Natural killer cell (primary cell): ENCODE results near the gene ATOSA. TPM values are rescaled to one million over a fixed set of nuclear protein-coding genes. Genes with fewer than 3 reads are reported as not detected.

Experiments
- ATAC-seq, 3 donors: fragments of 150-1000 bp in 2 of 3; fragments of 200-7000 bp in 1 of 3; cut with Tn5 transposase; 1 replicate in 1 of 3; 2 replicates in 2 of 3; pipeline ENCODE4 v1.10.0; 2021; ENCODE audit warnings: mild to moderate bottlenecking in 2 of 3, moderate library complexity in 2 of 3
- DNase-seq, 2 donors: peaks; one replicate each; pipeline versions ENCODE4 v3.0.0 to v3.0.0-alpha.2; 2013 to 2021; ENCODE audit warnings: mixed read lengths in 1 of 2
- H3K27ac ChIP-seq: one replicate; pipeline ENCODE4 v1.5.1; 2013; ENCODE audit warnings: mild to moderate bottlenecking, low read length
- H3K27me3 ChIP-seq: one replicate; pipeline ENCODE4 v1.6.1; 2013; ENCODE audit warnings: low read length; ENCODE audit not compliant: control insufficient read depth, insufficient read depth
- H3K36me3 ChIP-seq: one replicate; pipeline ENCODE4 v1.6.1; 2013; ENCODE audit warnings: low read length; ENCODE audit not compliant: control insufficient read depth, insufficient read depth
- H3K4me1 ChIP-seq: one replicate; pipeline ENCODE4 v1.6.1; 2013; ENCODE audit warnings: low read length; ENCODE audit not compliant: control insufficient read depth, insufficient read depth
- H3K4me3 ChIP-seq: one replicate; pipeline ENCODE4 v1.5.1; 2013; ENCODE audit warnings: low read length
- H3K9me3 ChIP-seq: one replicate; pipeline ENCODE4 v1.6.1; 2013; ENCODE audit warnings: low read length; ENCODE audit not compliant: control insufficient read depth, insufficient read depth
- H3K27ac Mint-ChIP-seq, 2 donors: one replicate each; pipeline ENCODE4 v1.8.0; 2022; ENCODE audit warnings: mild to moderate bottlenecking in 2 of 2, mixed read lengths in 2 of 2, moderate library complexity in 1 of 2
- H3K27me3 Mint-ChIP-seq, 2 donors: one replicate each; pipeline ENCODE4 v1.8.0; 2022; ENCODE audit warnings: low read depth in 2 of 2, mixed read lengths in 2 of 2
- H3K36me3 Mint-ChIP-seq: one replicate; pipeline ENCODE4 v1.8.0; 2022; ENCODE audit warnings: mixed read lengths
- H3K4me1 Mint-ChIP-seq, 2 donors: one replicate each; pipeline ENCODE4 v1.8.0; 2022; ENCODE audit warnings: mixed read lengths in 2 of 2
- H3K4me3 Mint-ChIP-seq: one replicate; pipeline ENCODE4 v1.8.0; 2022; ENCODE audit warnings: mild to moderate bottlenecking, moderate library complexity, mixed read lengths
- H3K9me3 Mint-ChIP-seq, 2 donors: one replicate each; pipeline ENCODE4 v1.8.0; 2022; ENCODE audit warnings: mixed read lengths in 2 of 2
- whole genome bisulfite sequencing: methylation state at CpG from one replicate; pipeline ENCODE4 v1.1.7; 2013; ENCODE audit warnings: missing lambda C conversion rate; ENCODE audit not compliant: insufficient coverage; 5-methylcytosine and 5-hydroxymethylcytosine counted together
- intact Hi-C: fragments of 100-400 bp; cut with micrococcal nuclease; formaldehyde crosslinking; loops from one replicate; pipeline ENCODE4 v1.14.2; 2022
- total RNA-seq, 4 donors: library from RNA; stranded (reverse); fragments of 120-200 nt in 1 of 4; gene quantifications; one replicate each; pipeline versions ENCODE4 v1.2.3 to v1.2.4, GENCODE V29; 2013 to 2022
- TF ChIP-seq, protein P1 (sequence below): fragments of 200-600 bp; IDR thresholded peaks from one replicate; pipeline ENCODE4 v1.8.0; 2022; ENCODE audit warnings: antibody characterized with exemption

Gene ATOSA, protein sequence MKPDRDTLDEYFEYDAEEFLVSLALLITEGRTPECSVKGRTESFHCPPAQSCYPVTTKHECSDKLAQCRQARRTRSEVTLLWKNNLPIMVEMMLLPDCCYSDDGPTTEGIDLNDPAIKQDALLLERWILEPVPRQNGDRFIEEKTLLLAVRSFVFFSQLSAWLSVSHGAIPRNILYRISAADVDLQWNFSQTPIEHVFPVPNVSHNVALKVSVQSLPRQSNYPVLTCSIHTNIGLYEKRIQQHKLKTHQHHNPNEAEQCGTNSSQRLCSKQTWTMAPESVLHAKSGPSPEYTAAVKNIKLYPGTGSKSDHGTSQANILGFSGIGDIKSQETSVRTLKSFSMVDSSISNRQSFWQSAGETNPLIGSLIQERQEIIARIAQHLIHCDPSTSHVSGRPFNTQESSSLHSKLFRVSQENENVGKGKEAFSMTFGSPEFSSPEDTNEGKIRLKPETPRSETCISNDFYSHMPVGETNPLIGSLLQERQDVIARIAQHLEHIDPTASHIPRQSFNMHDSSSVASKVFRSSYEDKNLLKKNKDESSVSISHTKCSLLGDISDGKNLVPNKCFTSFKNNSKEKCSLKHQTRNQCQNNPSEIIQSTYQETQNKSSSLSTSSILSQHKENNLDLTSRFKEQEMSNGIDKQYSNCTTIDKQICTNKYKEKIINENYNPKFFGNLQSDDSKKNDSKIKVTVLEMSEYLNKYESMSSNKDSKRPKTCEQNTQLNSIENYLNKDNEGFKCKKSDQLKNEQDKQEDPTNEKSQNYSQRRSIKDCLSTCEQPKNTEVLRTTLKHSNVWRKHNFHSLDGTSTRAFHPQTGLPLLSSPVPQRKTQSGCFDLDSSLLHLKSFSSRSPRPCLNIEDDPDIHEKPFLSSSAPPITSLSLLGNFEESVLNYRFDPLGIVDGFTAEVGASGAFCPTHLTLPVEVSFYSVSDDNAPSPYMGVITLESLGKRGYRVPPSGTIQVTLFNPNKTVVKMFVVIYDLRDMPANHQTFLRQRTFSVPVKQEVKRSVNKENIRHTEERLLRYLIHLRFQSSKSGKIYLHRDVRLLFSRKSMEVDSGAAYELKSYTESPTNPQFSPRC
- 100 to 1,000 TPM; 107 to 127 (median 114) TPM for total RNA-seq
- 140 TPM for total RNA-seq (2013)

DNA sequence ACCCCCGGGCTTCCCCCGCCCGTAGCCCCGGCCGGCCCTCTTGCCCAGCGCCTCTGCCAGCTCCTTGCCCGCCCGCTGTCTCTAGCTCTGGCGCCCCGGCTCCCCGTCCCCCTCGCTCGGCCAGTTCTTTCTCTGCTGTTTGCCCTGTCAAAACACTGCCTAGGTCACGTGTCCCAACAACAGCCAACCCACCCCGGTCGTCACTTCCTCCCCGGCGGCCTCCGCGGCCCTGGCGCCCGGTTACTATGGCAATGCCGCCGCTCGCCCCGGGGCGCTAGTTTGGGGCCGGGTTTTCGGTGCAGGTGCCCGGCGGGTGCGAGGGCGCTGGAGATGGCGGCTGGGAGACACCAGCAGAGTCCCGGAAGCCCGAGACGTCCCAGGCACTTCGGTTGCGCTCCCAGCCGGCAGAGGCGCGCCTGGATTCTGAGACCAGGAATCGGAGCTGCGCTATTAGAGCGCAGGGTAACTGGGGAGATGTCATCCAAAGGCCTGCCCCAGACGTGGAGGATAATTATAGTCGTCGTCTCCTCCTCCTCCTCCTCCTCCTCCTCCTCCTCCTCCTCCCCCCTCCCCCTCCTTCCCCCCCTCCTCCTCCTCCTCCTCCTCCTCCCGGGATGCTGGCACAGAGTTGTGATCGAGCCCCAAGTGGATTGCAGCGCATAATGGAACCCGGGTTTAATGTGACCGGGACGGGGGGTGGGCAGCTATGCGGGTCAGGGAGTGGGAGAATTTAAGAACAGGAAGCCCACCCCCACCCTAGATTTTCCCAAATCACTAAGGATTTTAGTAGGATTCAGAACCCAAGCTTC, at the start of gene ATOSA:
Gene ATOSA, minus strand, starts transcription at position 157 of the 809 bp plus-strand sequence. CDS start 1,367 bp downstream, outside the sequence.
- TF ChIP-seq, protein P1, sequence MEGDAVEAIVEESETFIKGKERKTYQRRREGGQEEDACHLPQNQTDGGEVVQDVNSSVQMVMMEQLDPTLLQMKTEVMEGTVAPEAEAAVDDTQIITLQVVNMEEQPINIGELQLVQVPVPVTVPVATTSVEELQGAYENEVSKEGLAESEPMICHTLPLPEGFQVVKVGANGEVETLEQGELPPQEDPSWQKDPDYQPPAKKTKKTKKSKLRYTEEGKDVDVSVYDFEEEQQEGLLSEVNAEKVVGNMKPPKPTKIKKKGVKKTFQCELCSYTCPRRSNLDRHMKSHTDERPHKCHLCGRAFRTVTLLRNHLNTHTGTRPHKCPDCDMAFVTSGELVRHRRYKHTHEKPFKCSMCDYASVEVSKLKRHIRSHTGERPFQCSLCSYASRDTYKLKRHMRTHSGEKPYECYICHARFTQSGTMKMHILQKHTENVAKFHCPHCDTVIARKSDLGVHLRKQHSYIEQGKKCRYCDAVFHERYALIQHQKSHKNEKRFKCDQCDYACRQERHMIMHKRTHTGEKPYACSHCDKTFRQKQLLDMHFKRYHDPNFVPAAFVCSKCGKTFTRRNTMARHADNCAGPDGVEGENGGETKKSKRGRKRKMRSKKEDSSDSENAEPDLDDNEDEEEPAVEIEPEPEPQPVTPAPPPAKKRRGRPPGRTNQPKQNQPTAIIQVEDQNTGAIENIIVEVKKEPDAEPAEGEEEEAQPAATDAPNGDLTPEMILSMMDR = no peak
- H3K4me1 Mint-ChIP-seq = peaks cover 44 to 56% of the 10 kb centered on the region in 2 donors
- H3K4me3 Mint-ChIP-seq = peak within 1 kb of the TSS; percentile 99
- Histone ChIP-seq H3K27ac (peak within 1 kb of the TSS; percentile 98), H3K4me1 (peaks cover 17% of the 10 kb centered on the region), H3K36me3 (peaks cover 20% of the 10 kb centered on the region), H3K9me3 (no peaks in the 10 kb centered on the region), H3K27me3 (no peaks in the 10 kb centered on the region), H3K4me3 (peak within 1 kb of the TSS; percentile 93)
- DNase-seq (peak; percentile 89 to 95), ATAC-seq (peak; percentile 69 to 90 (median 86))
- H3K27me3 Mint-ChIP-seq = no peaks in the 10 kb centered on the region
- peak within 1 kb of the TSS; percentile 97 for H3K27ac Mint-ChIP-seq
- WGBS = under 1% methylated on average over 45 of the region's 55 CpGs
- H3K36me3 Mint-ChIP-seq = no peaks in the 10 kb centered on the region
- intact Hi-C loops = loop anchor here (2.0 kb wide), 2 partner anchors 111 to 151 kb away; partner anchors contain the start of genes ARPP19 and MYO5A
- no peaks in the 10 kb centered on the region for H3K9me3 Mint-ChIP-seq

DNA sequence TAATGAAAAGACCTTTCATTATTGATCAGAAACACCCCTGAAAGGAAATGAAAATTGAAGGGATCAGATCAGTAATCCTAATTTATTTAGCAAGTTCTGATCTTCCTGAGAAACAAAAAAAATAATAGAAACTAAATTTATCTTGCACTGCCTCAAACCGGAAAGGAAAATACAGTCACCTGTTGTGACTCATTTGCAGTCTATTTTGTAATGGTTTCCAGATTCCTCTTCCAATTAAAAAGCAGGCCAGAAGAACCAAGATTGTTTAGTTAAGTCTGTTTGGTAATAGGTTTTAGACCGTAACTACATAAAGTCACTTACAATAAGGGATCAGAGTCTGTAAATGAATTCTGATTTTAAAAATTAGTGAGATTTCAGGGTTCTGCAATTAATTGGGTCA, 49.7 kb upstream of the ATOSA start:
- TF ChIP-seq, protein P1 = no peak
- no peak for ATAC-seq

DNA sequence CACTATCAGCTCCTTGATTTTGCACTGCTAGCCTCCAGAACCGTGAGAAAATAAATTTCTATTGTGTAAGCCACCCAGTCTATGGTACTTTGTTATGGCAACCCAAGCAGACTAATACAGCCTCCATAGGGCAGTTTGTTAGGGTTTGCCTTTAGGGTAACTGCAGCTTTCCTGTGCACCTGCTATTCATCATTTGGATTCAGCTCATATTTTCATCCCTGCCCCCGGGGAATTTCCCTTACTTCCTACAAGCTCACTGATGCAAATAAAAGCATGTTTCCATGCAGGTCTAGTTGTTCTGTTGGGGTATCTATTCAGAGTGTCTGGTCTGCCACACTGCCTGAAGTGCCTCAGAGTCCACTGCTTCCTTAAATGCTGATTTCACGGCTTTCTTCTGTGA, 48.6 kb upstream of the ATOSA start:
- no peaks in the 10 kb centered on the region for H3K4me1 ChIP-seq
- TF ChIP-seq, protein P1 = no peak
- DNase-seq (no peak), ATAC-seq (no peak)
- H3K4me3 ChIP-seq = no peak overlapping the region
- Mint-ChIP-seq H3K27me3 (peaks cover 5 to 17% of the 10 kb centered on the region in 2 donors), H3K27ac (no peak overlapping the region), H3K9me3 (no peaks in the 10 kb centered on the region), H3K36me3 (no peaks in the 10 kb centered on the region), H3K4me3 (no peak overlapping the region), H3K4me1 (peaks cover 6 to 8% of the 10 kb centered on the region in 2 donors)
- no peaks in the 10 kb centered on the region for H3K27me3 ChIP-seq
- WGBS = 64% methylated on average over 3 of the region's 3 CpGs
- H3K9me3 ChIP-seq = no peaks in the 10 kb centered on the region
- intact Hi-C loops = no loop called here
- H3K27ac ChIP-seq = no peak overlapping the region
- H3K36me3 ChIP-seq = no peaks in the 10 kb centered on the region

More for the DNA sequence above, 49.7 kb upstream of the ATOSA start:
- H3K27me3 Mint-ChIP-seq = peaks cover 5 to 13% of the 10 kb centered on the region in 2 donors
- H3K27ac ChIP-seq = no peak overlapping the region
- H3K4me1 ChIP-seq = no peaks in the 10 kb centered on the region
- no peaks in the 10 kb centered on the region for H3K9me3 ChIP-seq
- peaks cover 6 to 8% of the 10 kb centered on the region in 2 donors for H3K4me1 Mint-ChIP-seq
- intact Hi-C loops = no loop called here
- no peaks in the 10 kb centered on the region for H3K36me3 Mint-ChIP-seq
- no peak overlapping the region for H3K4me3 Mint-ChIP-seq
- H3K9me3 Mint-ChIP-seq = no peaks in the 10 kb centered on the region
- no peaks in the 10 kb centered on the region for H3K27me3 ChIP-seq
- no peaks in the 10 kb centered on the region for H3K36me3 ChIP-seq
- no peak overlapping the region for H3K4me3 ChIP-seq
- no peak overlapping the region for H3K27ac Mint-ChIP-seq
- WGBS = no CpG with 5 or more reads among the region's 2 CpGs
- DNase-seq = no peak
